Measurements from ENCODE around the gene MYZAP.

MYZAP gene

GRCh38 chr15:57698991-57699390, 107.3 kb downstream of the MYZAP start:
- DNase-seq (ENCODE audit: low read depth) = no peak

GRCh38 chr15:57703387-57703786, 111.7 kb downstream of the MYZAP start:
- DNase-seq (ENCODE audit: low read depth) = no peak

- no peak for DNase-seq (ENCODE audit: low read depth)
These were observed 112.7 kb downstream of the MYZAP start for GRCh38 chr15:57704441-57704840.

GRCh38 chr15:57705746-57706404, 114.2 kb downstream of the MYZAP start:
- no peak for DNase-seq (ENCODE audit: low read depth)

GRCh38 chr15:57706405-57707209, 114.9 kb downstream of the MYZAP start, which contains the start of gene POLR2M:
Gene POLR2M, plus strand, starts transcription at chr15:57706714. Its CDS starts 129 bp downstream, at chr15:57706843.
- DNase-seq (ENCODE audit: low read depth) = peak; percentile 96

- no peak for DNase-seq (ENCODE audit: low read depth)
These were observed 116.3 kb downstream of the MYZAP start for GRCh38 chr15:57708047-57708446.

- DNase-seq (ENCODE audit: low read depth) = no peak
These were observed 126.6 kb downstream of the MYZAP start for GRCh38 chr15:57718309-57718708.

GRCh38 chr15:57720867-57721266, 129.2 kb downstream of the MYZAP start:
- DNase-seq (ENCODE audit: low read depth) = no peak

- DNase-seq (ENCODE audit: low read depth) = no peak
These were observed 134.7 kb downstream of the MYZAP start for GRCh38 chr15:57726411-57726810.

GRCh38 chr15:57727031-57727430, 135.3 kb downstream of the MYZAP start:
- DNase-seq (ENCODE audit: low read depth) = no peak

GRCh38 chr15:57728436-57728835, 136.7 kb downstream of the MYZAP start:
- no peak for DNase-seq (ENCODE audit: low read depth)

- no peak for DNase-seq (ENCODE audit: low read depth)
These were observed 139.2 kb downstream of the MYZAP start for GRCh38 chr15:57730876-57731275.

GRCh38 chr15:57731530-57732103, 139.9 kb downstream of the MYZAP start:
- no peak for DNase-seq (ENCODE audit: low read depth)

- peak; percentile 48 for DNase-seq (ENCODE audit: low read depth)
These were observed 141.0 kb downstream of the MYZAP start for GRCh38 chr15:57732526-57733331.

GRCh38 chr15:57734860-57735259, 143.2 kb downstream of the MYZAP start:
- no peak for DNase-seq (ENCODE audit: low read depth)
